GM21381 (cell line): ENCODE measurements around the gene HMG20A.

Experiments used
- ATAC-seq: cut with Tn5 transposase; IDR thresholded peaks from one replicate; pipeline ENCODE4 v1.9.1; 2021; ENCODE audit warnings: mild to moderate bottlenecking, moderate library complexity; ENCODE audit not compliant: unreplicated experiment

Gene HMG20A

GRCh38 chr15:77497110-77497737 lies 76.5 kb downstream of the HMG20A start:
- ATAC-seq = no peak

DNA sequence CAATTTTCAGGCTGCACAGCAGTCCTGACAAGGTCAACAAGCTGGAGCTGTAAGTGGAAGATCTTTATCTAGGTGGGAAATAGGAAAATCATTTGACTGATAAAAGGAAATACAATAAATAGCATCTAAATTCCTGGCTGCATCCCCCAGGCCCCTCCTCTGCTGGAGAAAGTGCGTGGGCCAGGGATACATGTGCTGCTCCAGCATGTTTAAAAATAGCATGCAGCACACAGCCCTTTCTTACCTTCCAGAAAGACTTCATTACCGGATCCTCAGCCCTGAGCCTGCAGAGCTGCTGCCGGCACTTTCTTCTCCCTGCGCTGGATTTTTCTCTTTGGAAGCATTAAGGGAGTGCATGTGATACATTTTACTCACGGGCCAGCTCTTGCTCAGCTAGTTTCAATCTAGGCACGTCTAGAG lies 77.3 kb downstream of the HMG20A start:
- no peak for ATAC-seq

DNA sequence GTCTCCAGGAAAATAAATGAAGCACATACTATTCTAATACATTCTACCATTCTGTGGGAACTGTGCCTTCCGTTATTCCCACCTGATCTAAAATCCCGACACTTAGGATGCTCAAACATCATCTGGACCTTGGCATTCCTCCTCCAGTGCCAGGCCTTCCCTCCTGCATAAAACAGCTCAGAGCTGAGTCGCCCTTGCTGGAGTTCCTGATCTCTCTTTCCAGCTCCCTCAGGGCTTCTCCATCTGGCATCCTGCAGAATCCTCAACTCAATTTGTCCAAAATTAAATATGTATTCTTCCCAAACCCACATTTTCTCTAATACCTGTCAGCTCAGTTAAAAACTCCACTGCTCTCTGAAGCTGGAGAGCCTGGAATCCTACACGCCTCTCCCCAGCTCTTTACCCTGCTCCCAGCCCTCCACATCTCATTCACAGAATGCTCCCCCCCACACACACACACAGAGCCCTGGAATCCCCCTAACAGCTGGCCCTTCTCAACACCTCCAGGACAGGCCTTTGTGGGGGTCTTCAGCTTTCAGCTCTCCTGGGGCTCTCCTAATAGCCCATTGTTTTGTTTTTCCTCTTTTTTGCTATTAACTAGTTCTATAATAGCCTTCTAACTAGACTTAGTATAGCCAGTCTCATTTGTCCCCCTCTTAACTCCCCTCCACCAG lies 78.5 kb downstream of the HMG20A start:
- ATAC-seq = no peak

- no peak for ATAC-seq
Measured at GRCh38 chr15:77500989-77501388, 80.3 kb downstream of the HMG20A start.

- no peak for ATAC-seq
Measured at GRCh38 chr15:77502379-77503095, 81.8 kb downstream of the HMG20A start.

GRCh38 chr15:77503240-77503639 lies 82.6 kb downstream of the HMG20A start:
- no peak for ATAC-seq

GRCh38 chr15:77503764-77504163 lies 83.1 kb downstream of the HMG20A start:
- ATAC-seq = no peak

GRCh38 chr15:77504306-77504705 lies 83.6 kb downstream of the HMG20A start:
- no peak for ATAC-seq

DNA sequence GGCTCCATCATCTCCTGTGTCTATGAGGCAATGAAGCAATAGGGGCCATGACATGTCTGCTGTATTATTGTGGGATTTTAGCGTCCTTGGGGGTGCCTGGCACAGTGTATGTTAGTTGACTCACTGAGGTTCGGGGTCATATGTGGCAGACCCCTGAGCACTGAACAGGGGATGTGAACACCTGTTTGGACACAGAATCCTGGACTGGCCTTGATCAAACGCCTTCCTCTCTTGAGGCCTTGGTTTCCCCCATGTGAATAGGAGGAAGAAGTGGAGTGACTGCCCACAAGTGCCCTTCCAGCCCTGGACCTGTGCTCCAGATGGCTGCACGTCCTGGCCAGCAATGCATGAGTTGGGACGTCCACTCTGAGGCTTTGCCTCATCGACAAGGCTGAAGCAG lies 84.2 kb downstream of the HMG20A start:
- ATAC-seq = no peak

- no peak for ATAC-seq
Measured at GRCh38 chr15:77505556-77505955, 84.9 kb downstream of the HMG20A start.

GRCh38 chr15:77506311-77507142 lies 85.8 kb downstream of the HMG20A start:
- ATAC-seq = no peak

DNA sequence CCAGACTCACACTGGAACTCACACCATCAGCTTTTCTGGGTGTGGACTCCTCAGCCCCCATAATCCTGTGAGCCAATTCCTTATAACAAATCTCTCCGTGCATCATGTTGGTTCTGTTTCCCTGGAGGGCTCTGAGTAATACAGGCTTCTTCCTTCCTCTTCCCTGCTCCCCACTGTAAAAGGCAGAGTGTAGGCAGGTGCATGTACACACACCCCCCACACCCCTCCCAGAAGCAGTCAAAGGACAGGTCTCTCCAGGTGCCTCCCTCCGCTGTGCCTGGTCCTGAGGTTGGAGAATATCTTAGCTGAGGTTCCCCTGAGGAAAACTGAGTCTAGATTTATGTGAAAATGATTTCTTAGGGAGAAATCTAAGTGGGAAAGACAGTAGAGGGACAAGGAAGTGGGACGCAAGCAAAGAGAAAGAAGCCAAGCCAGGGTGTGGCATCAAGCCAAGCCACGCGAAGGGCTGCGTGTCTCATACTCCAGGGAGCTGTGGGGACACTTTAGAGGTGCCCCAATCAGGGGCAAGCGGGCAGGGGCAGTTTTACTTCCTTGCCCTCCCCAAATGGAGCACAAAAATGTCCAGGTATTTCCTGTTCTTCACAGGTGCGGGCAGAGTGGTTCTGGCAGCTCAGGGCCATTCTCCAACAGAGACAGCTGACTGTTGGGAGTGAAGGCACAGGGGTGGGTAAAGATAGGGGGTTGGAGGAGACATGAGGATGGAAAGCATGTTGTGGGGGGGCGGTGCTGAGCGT lies 86.6 kb downstream of the HMG20A start:
- no peak for ATAC-seq

DNA sequence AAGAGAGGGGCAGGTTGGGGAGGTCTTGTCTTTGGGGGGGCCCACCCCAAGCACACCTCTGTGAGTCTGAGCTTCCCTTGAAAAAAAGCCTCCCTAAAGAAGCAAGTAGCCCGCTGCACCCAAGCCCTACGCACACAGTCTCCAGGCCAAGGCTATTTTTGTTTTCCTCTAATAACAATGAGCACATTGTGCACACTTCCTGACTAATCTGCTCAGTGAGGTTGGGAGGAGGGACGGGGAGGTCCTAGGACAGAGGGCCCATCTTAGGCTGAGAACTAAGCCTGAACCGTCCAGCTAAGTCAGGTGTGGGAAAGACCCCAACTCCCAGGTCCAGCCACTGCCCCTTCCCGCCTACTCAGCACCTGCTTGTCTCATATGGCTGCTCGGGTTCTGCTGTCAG lies 87.2 kb downstream of the HMG20A start:
- no peak for ATAC-seq

DNA sequence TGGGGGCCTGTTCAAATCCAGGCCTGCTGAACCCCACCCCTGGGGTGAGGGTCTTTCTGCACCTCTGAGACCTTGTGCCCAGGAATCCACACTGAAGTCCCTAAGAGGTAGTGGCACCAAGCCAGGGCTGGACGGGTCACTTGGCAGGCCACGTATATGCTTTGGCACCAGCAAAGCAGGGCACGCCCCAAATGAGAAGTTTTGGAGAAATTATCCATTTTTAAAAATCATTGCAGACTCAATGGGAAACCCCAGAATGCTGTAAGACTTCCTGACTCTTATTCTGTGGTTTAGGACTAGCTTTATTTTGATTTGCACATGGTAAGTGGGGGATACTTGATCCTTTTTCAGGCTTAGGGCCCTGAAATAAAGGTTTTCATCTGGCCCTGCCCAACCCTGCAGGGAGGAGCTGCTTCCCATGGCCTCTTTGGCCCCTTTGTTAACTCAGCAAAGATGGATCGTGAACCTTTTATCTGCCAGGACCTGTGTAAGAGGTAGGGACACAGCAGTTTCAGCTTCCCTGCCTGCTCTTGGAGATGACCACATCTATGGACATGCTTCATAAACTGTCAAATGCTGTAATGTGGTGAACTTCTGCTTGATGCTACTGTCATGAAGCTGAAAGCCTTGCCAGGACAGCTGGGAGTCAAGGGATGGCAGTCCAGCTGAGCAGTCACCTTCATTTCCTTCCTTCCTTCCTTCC lies 88.0 kb downstream of the HMG20A start:
- no peak for ATAC-seq

- ATAC-seq = no peak
Measured at GRCh38 chr15:77510066-77511057, 89.7 kb downstream of the HMG20A start.

DNA sequence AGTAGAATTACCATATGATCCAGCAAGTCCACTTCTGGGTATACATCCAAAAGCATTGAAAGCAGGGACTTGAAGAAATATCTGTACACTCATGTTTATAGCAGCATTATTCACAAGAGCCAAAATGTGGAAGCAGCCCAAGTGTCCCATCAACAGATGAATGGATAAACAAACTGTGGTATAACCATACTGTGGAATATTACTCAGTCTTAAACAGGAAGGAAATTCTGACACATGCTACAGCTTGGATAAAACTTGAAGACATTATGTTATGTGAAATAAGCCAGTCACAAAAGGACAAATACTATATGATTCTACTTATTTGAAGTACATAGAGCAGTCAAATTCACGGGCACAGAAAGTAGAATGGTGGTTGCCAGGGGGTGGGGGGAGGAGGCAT lies 91.2 kb downstream of the HMG20A start:
- ATAC-seq = no peak

- no peak for ATAC-seq
Measured at GRCh38 chr15:77513226-77513625, 92.5 kb downstream of the HMG20A start.

- no peak for ATAC-seq
Measured at GRCh38 chr15:77514641-77515402, 94.1 kb downstream of the HMG20A start.
